Hematopoietic multipotent progenitor cell (in vitro differentiated cells): ENCODE measurements around the gene ID3. TPM values are rescaled to one million over a fixed set of nuclear protein-coding genes. Genes with fewer than 3 reads are reported as not detected.
"Not testable (repeated sequence)": the region's sequence is repeated elsewhere in the genome, so short reads cannot be mapped to it uniquely, and the experiment has no call there.

Experiments
- DNase-seq, 3 donors: peaks; one replicate each; pipeline ENCODE4 v3.0.0-alpha.2; 2011 to 2015; ENCODE audit warnings: low read depth in 2 of 3, low spot score in 2 of 3
- total RNA-seq: library from RNA; depleted of rRNA; stranded (reverse); fragments of >200 nt; gene quantifications from one replicate; pipeline ENCODE4 v1.2.3, GENCODE V29; 2012

The ID3 gene
- total RNA-seq, 1 donor, result 186 TPM

GRCh38 chr1:23590058-23590783 lies 30.9 kb upstream of the ID3 start:
- DNase-seq, result no peak

DNA sequence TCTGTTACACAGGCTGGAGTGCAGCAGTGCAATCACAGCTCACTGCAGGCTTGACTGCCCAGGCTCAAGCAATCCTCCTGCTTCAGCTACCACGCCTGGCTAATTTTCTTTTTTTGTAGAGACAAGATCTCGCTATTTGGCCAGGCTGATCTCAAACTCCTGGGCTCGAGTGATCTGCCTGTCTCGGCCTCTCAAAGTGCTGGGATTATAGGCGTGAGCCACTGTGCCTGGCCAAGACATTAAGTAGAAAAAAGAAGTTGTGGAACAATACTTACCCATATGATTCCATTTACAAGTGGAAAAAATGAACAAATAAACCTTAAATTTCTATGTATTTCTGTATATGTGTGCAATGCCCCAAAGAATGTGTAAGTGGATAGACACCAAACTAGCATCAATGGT lies 30.3 kb upstream of the ID3 start:
- DNase-seq, result no peak

DNA sequence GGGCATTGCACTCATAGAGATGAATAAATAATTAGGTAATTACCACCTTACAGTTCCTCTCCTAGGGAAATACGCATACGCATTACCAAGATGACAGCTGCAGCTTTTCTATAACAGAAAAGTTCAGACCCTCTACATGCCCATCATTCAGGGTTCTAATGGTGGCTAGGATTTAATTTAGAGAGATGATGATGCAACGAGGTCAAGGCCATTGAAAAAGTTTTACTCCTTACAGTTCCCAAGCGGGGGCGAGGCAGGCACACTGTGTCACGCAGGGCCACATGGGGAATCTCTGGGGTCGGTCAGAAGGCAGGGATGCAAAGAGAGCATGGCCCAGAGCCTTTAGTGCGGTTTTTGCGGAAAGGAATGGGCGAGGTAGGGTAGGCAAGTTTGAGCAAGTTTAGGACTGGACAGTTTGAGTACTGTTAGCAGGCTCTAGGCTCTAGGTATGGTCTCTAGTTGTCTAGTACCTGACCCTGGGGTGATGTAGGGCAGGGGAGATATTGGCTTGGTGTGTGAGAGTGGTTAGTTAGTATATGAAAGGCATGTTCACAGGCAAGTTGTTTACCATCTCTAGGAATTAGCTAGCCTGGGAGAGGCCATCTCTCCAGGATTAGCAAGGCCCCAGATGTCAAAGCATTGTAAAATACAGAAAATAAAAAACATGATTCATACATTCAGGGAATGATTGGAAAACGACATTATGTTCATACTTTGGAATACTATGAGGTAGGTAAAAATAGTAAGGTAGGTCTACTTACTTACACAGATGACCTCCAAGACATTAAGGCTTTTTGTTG lies 29.6 kb upstream of the ID3 start:
- no peak for DNase-seq

- no peak for DNase-seq
Observed at GRCh38 chr1:23585321-23586022, 26.2 kb upstream of the ID3 start.

DNA sequence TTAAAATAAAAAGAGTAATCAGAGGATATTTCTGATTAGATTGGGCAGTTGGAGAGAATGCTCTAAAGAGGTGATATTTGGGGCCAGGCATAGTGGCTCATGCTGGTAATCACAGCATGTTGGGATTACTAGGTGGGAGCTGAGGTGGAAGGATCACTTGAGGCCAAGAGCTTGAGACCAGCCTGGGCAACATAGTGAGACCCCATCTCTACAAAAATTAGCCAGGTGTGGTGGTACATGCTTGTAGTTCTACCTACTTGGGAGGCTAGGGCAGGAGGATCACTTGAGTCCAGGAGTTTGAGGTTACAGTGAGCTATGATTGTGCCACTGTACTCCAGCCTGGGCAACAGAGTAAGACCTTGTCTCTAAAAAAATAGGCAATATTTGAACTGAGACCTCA lies 24.4 kb upstream of the ID3 start:
- not testable (repeated sequence) for DNase-seq

- no peak for DNase-seq
Observed at GRCh38 chr1:23582820-23583219, 23.5 kb upstream of the ID3 start.

DNA sequence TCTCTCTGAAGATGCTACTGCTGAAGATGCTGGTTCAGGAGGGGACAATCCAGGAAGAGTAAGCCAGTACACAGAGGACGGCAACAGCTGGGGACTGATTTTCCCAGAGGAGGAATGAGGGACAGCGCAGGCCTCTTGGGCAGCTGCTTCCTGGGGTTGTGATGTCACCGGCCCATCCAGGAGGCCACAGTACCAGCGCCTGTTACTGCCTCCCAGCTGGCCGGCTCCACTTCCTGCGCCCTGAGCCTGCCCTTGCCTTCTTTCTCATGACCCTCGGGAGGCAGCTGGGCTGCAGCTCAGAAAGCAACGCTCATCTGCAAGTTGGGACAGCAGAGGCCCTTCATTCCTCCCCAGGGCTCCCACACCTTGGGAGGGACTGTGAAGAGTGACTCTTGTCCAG lies 21.9 kb upstream of the ID3 start:
- no peak for DNase-seq

DNA sequence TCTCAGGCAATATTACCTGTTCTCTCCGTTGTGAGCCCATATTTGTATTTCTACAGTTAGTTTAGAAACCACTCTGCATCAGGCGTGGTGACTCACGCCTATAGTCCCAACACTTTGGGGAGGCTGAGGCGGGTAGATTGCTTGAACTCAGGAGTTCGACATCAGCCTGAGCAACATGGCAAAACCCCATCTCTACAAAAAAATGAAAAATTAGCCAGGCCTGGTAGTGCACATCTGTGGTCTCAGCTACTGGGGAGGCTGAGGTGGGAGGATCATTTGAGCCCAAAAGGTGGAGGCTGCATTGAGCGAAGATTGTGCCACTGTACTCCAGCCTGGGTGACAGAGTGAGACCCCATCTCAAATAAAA lies 19.7 kb upstream of the ID3 start:
- no peak for DNase-seq

- no peak for DNase-seq
Observed at GRCh38 chr1:23578311-23578996, 19.2 kb upstream of the ID3 start.

- DNase-seq, result no peak
Observed at GRCh38 chr1:23577056-23578004, 18.0 kb upstream of the ID3 start.

DNA sequence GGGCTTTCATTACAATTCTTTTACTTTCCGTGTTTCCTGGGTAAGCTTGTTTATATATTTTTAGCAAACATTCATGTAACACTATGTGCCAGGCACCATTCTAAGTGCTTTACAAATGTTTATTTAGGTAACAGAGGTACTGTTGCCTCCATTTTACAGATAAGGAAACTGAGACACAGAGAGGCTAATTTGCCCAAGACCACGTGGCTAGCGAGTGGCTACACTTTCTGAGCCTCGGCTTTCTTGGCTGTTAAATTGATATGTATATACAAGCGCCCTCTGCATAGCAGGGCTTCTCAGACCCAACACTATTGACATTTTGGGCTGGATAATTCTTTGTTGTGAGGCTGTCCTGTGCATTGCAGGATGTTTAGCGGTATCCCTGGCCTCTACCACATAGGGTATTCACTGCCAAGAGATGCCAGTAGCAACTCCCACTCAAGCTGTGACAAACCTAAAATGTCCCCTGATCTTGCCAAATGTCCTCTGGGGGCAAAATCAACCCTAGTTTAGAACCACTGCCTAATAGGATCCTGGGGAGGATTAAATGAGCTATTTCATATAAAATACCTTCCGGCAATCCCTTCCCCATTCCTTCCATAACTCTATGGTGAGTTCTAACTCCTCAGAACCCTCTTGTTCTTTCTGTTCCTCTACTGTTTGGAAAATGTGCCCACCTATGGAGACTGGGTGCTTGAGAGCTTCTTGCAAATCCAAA lies 17.2 kb upstream of the ID3 start:
- DNase-seq, result no peak

DNA sequence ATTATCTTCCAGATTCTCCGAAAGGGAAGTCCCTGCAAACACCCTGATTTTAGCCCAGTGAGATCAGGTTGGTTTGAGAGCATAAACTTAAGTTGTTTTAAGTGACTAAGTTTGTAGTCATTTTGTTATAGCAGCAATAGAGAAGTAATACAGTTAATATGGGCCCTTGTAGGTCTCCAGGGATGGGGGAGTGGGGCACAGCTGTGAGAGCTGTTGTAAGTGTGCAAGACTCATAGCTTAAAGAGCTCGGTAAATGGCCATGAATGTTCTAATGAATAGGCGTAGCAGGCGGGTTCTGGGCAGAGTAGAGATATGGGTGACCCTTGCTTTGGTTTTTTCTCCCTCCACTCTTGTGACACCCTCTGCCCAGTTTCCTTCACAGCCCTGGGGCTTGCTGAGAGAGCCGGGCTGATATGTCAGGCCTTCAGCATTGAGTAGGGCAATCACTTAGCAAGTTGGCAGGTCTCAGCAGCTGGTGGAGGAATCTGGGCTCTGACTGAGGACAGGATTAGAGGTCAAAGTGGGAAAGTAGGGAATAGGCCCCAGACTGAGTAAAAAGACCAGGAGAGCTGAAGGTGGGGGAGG lies 16.0 kb upstream of the ID3 start:
- no peak for DNase-seq

DNA sequence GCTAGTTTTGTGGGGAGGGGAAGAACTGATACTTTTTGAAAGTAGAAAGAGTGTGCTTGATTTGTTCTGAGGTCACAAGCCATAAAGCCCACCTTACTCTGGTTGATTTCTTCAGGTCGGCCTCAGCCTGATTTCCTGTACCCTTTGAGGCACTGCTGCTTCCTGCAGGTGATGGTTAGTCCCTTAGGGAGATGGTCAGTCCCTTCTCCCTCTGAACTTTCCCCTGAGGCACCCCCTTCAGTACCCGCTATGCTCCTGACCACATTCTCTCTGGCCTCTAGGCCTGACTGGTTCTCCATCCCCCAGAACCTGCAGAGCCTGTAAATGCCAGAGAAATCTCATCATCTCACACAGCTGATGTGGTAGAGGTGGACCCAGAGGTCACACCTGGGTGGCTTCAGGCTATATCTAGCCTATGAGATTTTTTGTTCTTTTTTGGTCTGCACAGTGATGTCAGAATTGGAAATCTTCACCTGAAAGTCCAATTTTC lies 15.0 kb upstream of the ID3 start:
- DNase-seq, result no peak

GRCh38 chr1:23573574-23574182 lies 14.4 kb upstream of the ID3 start:
- DNase-seq, result no peak

GRCh38 chr1:23571465-23571864 lies 12.2 kb upstream of the ID3 start:
- no peak for DNase-seq

GRCh38 chr1:23570001-23570691 lies 10.8 kb upstream of the ID3 start:
- DNase-seq, result no peak

DNA sequence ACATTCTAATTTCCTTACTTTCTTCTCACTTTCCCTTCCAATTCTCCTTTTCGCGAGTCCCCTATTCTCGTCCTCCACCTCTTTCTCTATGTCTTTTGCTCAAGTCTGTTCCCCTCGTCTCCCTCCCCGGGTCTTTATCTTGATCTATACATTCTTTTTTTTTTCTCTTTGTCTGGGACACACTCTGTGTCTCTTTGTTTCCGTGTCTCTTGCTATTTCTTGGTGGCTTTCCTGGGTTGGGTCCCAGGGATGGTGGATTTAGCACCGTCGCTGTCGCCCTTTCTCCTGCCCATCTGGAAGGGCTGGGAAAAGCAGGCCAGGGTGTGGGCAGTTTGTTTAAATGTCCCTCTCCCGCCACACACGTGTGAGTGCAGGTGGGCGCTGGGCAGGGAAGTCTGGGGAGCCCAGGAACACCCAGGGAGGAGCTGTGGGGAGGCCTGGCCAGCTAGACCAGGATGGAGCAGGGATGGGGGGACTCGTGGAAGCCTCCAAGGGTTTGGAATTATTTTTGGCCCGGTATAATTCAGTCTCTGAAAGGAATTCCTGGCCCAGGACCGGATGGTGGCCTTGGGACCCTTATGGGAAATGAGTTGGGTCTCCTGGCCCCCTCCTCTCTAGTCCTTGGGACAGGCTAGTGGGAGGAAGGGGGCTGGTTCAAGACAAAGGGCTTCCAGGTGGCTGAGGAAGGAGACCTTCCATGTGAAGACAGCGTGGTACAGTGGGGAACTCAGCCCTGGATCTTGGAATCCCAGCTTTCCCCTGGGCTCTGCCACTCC lies 9.5 kb upstream of the ID3 start:
- DNase-seq, result no peak
